MCF 10A (cell line): ENCODE results near the gene VTN. TPM values are rescaled to one million over a fixed set of nuclear protein-coding genes. Genes with fewer than 3 reads are reported as not detected.

Source experiments
- BruUV-seq: library from RNA; stranded (reverse); fragments of 400-500 nt; replicated peaks from 2 replicates; lab custom pipeline; 2021; lab: Mats Ljungman, UMichigan
- CTCF ChIA-PET: fragments of 300-600 bp; sonication (Branson Sonifier 250); formaldehyde crosslinking; extraction: SDS; loops from one replicate; lab custom pipeline; 2021; ENCODE audit warnings: antibody characterized with exemption, inconsistent platforms; lab: Yijun Ruan, JAX
- POLR2A ChIA-PET: fragments of 300-600, 350-650 bp; sonication (Branson Sonifier 250); formaldehyde crosslinking; extraction: SDS; loops from one replicate; lab custom pipeline; 2020; ENCODE audit warnings: antibody characterized with exemption, inconsistent platforms; lab: Yijun Ruan, JAX
- DNase-seq: peaks from one replicate; pipeline ENCODE4 v3.0.0-alpha.2; 2018; ENCODE audit not compliant: unreplicated experiment
- H3K27ac Mint-ChIP-seq: one replicate; pipeline ENCODE4 v1.8.0; 2022; ENCODE audit warnings: mild to moderate bottlenecking, low read depth, mixed read lengths; ENCODE audit not compliant: unreplicated experiment
- H3K27me3 Mint-ChIP-seq: one replicate; pipeline ENCODE4 v1.8.0; 2022; ENCODE audit warnings: mixed read lengths; ENCODE audit not compliant: insufficient read depth, unreplicated experiment
- H3K36me3 Mint-ChIP-seq: one replicate; pipeline ENCODE4 v1.8.0; 2022; ENCODE audit warnings: mild to moderate bottlenecking, moderate library complexity, mixed read lengths; ENCODE audit not compliant: insufficient read depth, unreplicated experiment
- H3K4me1 Mint-ChIP-seq: one replicate; pipeline ENCODE4 v1.8.0; 2022; ENCODE audit warnings: mixed read lengths; ENCODE audit not compliant: insufficient read depth, unreplicated experiment
- H3K4me3 Mint-ChIP-seq: one replicate; pipeline ENCODE4 v1.8.0; 2022; ENCODE audit warnings: mild to moderate bottlenecking, moderate library complexity, mixed read lengths; ENCODE audit not compliant: unreplicated experiment
- H3K9me3 Mint-ChIP-seq: one replicate; pipeline ENCODE4 v1.8.0; 2022; ENCODE audit warnings: mixed read lengths; ENCODE audit not compliant: unreplicated experiment
- CTCF ChIP-seq: fragments of 200-600 bp; IDR thresholded peaks from one replicate; pipeline ENCODE4 v1.8.0; 2022; ENCODE audit warnings: antibody characterized with exemption, mild to moderate bottlenecking; ENCODE audit not compliant: unreplicated experiment
- intact Hi-C: fragments of 100-400 bp; cut with micrococcal nuclease; formaldehyde crosslinking; loops from 2 replicates; pipeline ENCODE4 v1.14.1; 2022
- total RNA-seq: library from RNA; stranded (reverse); gene quantifications from 2 replicates; pipeline ENCODE4 v1.2.3, GENCODE V29; 2022

The VTN gene
- total RNA-seq, 1 experiment from 2014 or later = not detected

- POLR2A ChIA-PET = no interaction called here
Observed at GRCh38 chr17:28331891-28332420, 38.2 kb downstream of the VTN start.

GRCh38 chr17:28330671-28331070, 39.4 kb downstream of the VTN start:
- H3K27me3 Mint-ChIP-seq = no peaks in the 10 kb centered on the region
- CTCF ChIA-PET = interaction anchor here (1.0 to 2.3 kb wide), 4 partner anchors 10 to 209 kb away, joined by 4 to 11 read pairs (median 6); no protein-coding TSS in a partner anchor
- TF ChIP-seq CTCF = no peak
- peaks cover 56% of the 10 kb centered on the region for H3K36me3 Mint-ChIP-seq
- intact Hi-C loops = loop anchor here (10.0 kb wide), 1 partner anchor 214 kb away; no protein-coding TSS in a partner anchor
- no TSS peak for BruUV-seq
- DNase-seq = no peak
- no peak overlapping the region for H3K27ac Mint-ChIP-seq
- peaks cover 18% of the 10 kb centered on the region for H3K4me1 Mint-ChIP-seq
- no peak overlapping the region for H3K4me3 Mint-ChIP-seq
- POLR2A ChIA-PET = no interaction called here
- H3K9me3 Mint-ChIP-seq = no peaks in the 10 kb centered on the region

More at GRCh38 chr17:28331891-28332420, 38.2 kb downstream of the VTN start:
- DNase-seq = no peak
- Mint-ChIP-seq H3K9me3 (no peaks in the 10 kb centered on the region), H3K36me3 (peaks cover 52% of the 10 kb centered on the region), H3K4me1 (peaks cover 21% of the 10 kb centered on the region), H3K27ac (no peak overlapping the region), H3K4me3 (no peak overlapping the region), H3K27me3 (no peaks in the 10 kb centered on the region)
- CTCF ChIA-PET = interaction anchor here (0.5 to 2.3 kb wide), 7 partner anchors 11 to 100 kb away, joined by 3 to 11 read pairs (median 5); no protein-coding TSS in a partner anchor
- intact Hi-C loops = loop anchor here (10.0 kb wide), 1 partner anchor 213 kb away; no protein-coding TSS in a partner anchor
- BruUV-seq = no TSS peak
- TF ChIP-seq CTCF = no peak

- no peaks in the 10 kb centered on the region for H3K9me3 Mint-ChIP-seq
- no peak for DNase-seq
- no peaks in the 10 kb centered on the region for H3K27me3 Mint-ChIP-seq
- ChIA-PET POLR2A (interaction anchor here (0.6 to 1.1 kb wide), 3 partner anchors 19 to 275 kb away, joined by 3 read pairs; no protein-coding TSS in a partner anchor), CTCF (interaction anchor here (0.6 to 2.3 kb wide), 8 partner anchors 10 to 524 kb away, joined by 3 to 14 read pairs (median 4); no protein-coding TSS in a partner anchor)
- no peak for TF ChIP-seq CTCF
- no peak overlapping the region for H3K4me3 Mint-ChIP-seq
- TSS peak; percentile 4 for BruUV-seq
- peaks cover 54% of the 10 kb centered on the region for H3K36me3 Mint-ChIP-seq
- no peak overlapping the region for H3K27ac Mint-ChIP-seq
- H3K4me1 Mint-ChIP-seq = peaks cover 5% of the 10 kb centered on the region
- intact Hi-C loops = loop anchor here (5.0 kb wide), 1 partner anchor 321 kb away; no protein-coding TSS in a partner anchor
Observed at GRCh38 chr17:28328325-28328724, 41.8 kb downstream of the VTN start.

GRCh38 chr17:28327709-28328108, 42.4 kb downstream of the VTN start:
- H3K4me1 Mint-ChIP-seq = peaks cover 10% of the 10 kb centered on the region
- H3K27me3 Mint-ChIP-seq = no peaks in the 10 kb centered on the region
- no peak for TF ChIP-seq CTCF
- no peak overlapping the region for H3K27ac Mint-ChIP-seq
- POLR2A ChIA-PET = no interaction called here
- peaks cover 54% of the 10 kb centered on the region for H3K36me3 Mint-ChIP-seq
- H3K4me3 Mint-ChIP-seq = no peak overlapping the region
- intact Hi-C loops = loop anchor here (5.0 kb wide), 1 partner anchor 320 kb away; no protein-coding TSS in a partner anchor
- CTCF ChIA-PET = interaction anchor here (0.6 to 2.3 kb wide), 5 partner anchors 9 to 523 kb away, joined by 4 to 14 read pairs (median 5); no protein-coding TSS in a partner anchor
- H3K9me3 Mint-ChIP-seq = no peaks in the 10 kb centered on the region
- no peak for DNase-seq
- TSS peak; percentile 28 for BruUV-seq
